GM18951 (cell line): ENCODE measurements around the gene DPH2.

ENCODE experiments used
- POLR2A ChIP-seq: IDR thresholded peaks from 4 replicates; pipeline ENCODE4 v1.6.1; 2011; ENCODE audit warnings: mild to moderate bottlenecking; ENCODE audit not compliant: insufficient read length, insufficient read depth; ENCODE audit errors: extremely low read depth
- in situ Hi-C: fragments of 300-500 bp; cut with MboI; formaldehyde crosslinking; loops from one replicate; pipeline ENCODE4 v1.12.0; 2022; ENCODE audit warnings: low sequenced_read_pairs, mixed read lengths, inconsistent platforms; ENCODE audit not compliant: unreplicated experiment

Gene DPH2

DNA sequence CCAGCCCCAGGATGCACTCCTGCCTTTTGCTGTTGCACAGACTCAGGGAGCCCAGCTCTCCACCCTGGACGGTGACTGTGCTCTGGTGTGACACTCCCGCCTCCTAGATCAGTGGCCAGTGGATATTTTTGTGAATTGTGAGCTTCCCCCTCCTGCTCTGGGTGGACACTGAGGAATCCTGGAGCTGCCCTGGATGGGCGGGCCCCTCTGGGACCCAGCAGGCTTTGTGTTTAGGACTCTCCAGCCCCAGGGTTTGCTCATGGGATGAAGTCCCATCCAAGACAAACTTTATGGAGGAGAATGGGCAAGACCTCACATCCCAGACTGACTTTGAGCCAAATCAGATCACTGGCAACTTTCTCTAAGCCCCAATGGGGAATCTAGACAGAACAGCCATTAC, 45.4 kb downstream of the DPH2 start:
- in situ Hi-C loops: no loop called here
- TF ChIP-seq POLR2A: no peak

DNA sequence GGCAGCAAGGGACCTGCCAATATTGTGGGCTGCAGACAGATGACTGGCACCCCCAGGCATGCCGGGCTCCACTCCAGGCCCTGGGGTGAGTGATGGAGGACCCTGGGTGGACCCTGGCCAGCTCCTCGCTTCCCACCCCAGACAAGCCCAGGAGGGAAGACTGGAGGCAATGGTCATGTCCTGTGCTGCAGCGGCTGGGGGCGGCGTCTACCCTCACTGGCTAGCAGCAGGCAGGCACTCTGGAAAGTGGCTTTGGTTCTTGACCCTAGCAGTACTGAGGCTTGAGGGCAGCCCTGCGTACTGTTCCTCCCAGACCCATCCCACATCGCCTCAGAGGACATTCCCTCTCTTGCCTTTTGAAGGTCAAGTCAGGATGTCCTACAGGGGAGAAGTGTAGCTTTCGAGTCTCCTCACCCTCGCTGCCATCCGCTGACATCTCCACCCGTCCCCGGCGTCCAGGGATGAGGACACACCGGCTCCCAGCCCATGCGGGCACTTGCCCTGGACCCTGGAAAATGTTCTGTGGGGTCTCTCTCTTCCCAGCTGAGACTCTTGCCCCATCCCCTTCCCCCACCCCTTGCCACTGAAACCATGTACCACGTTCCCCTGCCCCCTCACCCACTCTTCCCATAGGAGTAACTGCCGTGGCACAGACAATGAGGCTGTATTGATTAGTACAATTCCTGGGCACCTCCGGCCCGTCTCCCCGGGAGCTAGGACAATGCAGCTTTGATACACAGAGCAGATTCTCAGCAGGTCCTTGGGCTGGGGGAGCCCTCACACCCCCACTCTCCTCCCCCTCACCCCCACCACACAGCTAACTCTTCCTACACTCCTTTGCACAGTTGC, 46.5 kb downstream of the DPH2 start:
- in situ Hi-C loops: no loop called here
- no peak for TF ChIP-seq POLR2A

DNA sequence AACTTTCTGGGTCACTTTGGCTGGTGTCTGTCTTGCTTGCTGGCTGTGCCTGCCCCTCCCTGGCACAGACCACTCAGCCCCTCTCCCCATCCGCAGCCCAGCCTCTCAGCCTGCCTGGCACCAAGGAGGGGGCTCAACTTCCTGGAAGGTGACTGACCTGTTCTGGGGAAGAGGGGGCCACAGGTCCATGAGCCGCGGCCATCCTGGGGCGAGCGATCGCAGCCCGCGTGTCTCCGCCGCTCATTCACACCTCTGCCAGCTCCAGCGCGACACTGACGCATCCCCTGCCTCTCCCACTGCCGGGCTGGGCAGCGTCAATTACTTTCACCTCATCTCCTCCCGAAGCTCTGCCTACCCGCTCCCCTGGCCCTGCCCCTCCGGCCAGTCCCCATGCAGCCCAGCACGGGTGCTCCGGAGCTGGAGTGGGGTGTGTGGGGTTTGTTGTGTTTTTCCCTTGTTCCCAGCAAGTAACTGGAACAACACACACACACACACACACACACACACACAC, 47.1 kb downstream of the DPH2 start:
- in situ Hi-C loops: no loop called here
- TF ChIP-seq POLR2A: no peak

DNA sequence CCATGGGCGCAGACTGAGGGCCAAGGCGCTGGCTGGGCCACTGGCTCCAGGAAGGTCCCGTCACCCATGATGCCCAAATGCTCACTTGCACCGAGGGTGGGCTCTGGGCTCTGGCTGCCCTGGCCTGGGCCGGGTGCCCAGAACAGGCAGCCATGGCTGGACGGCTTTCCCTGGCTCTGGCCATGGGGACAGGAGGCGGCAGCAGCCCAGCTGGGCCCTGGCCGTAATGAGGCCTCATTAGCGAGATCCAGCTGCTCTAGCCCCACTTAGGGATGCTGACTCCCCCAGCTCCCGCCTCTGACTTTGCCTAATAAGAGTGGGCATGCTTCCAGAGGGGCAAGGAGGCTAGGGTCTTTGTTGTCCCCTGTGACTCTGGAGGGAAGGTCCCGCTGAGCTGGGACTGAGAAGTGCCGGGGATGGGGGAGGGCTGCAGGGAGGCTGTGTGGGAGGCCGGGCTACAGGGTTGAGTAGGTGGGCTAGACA, 49.7 kb downstream of the DPH2 start:
- no peak for TF ChIP-seq POLR2A
- in situ Hi-C loops: no loop called here

DNA sequence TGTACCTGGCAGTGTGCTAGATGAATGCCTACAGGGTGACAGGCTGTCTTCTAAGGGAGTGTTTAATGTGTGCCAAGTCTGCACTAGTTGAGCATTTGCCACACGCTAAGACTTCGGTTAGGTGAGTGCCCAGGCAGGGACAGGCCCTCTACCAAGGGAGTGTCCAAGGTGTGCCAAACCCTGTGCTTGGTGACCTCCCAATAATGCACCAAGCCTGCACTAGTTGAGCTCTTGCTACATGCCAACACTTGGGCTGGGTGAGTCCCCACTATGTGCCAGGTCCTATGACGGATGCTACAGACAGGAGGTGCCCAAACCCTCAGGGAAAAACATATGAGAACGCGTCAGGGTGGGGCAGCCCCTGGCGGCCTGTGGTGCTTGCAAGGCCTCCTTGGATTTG, 50.7 kb downstream of the DPH2 start:
- in situ Hi-C loops: no loop called here
- no peak for TF ChIP-seq POLR2A

DNA sequence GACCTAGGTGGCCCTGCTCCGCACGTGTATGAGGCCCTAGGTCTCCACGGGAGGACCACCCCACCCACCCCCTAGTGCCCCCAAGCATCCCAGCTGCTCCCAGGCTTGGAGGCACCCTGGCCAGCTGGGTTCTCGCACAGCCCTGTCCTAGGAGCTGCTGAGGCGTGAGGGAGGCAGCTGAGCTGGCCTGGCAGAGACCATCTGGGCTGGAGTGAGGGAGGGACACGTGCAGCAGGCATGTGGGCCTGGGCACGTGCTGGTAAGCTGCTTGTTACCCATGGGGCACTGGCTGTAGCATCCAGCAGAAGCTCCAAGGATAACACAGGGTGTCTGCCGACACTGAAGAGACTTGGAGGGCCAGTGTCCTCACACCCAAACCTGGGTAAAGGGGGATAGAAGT, 51.3 kb downstream of the DPH2 start:
- no peak for TF ChIP-seq POLR2A

DNA sequence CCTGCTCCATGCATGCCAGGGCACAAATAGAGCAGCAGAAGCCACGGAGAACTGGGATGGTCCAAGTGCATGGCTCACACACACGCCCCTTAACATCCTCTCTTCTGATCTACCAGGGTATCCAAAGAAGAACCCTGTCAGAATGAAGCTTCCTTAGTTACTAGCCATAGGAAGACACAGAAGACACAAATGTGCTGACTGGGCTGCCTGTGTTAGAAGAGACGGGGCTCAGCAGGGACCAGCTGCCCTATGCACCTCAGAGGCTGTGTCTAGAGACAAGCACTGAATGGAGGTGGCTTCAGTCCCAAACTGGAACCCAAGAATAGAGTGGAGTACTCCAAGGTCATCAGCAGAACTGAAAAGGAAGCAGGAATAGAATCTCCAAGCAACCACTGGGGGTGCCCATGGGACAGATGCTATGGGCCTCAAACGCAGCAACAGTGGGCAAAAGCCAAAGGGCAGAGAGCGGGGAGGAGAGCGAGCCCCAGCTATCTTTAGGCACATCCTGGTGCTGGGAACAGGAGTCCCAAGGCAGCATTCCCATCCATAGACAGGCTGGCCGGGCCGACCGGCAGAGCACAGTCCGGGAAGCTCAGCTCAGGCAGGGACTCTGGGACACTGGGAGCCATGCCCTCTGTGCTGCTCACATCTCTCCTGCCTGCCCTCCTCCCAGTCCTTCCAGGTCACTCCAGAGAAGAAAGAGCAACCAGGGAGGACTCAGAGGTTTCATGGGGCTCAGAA, 51.9 kb downstream of the DPH2 start:
- in situ Hi-C loops: no loop called here
- TF ChIP-seq POLR2A: no peak

More for the DNA sequence above, 51.3 kb downstream of the DPH2 start:
- in situ Hi-C loops: no loop called here
